ENCODE data around the gene MIPEP.
A peak's percentile ranks its signal among the peaks of the same experiment; 100 is the strongest.
"Not testable (repeated sequence)": the region's sequence is repeated elsewhere in the genome, so short reads cannot be mapped to it uniquely, and the experiment has no call there.

MIPEP gene

DNA sequence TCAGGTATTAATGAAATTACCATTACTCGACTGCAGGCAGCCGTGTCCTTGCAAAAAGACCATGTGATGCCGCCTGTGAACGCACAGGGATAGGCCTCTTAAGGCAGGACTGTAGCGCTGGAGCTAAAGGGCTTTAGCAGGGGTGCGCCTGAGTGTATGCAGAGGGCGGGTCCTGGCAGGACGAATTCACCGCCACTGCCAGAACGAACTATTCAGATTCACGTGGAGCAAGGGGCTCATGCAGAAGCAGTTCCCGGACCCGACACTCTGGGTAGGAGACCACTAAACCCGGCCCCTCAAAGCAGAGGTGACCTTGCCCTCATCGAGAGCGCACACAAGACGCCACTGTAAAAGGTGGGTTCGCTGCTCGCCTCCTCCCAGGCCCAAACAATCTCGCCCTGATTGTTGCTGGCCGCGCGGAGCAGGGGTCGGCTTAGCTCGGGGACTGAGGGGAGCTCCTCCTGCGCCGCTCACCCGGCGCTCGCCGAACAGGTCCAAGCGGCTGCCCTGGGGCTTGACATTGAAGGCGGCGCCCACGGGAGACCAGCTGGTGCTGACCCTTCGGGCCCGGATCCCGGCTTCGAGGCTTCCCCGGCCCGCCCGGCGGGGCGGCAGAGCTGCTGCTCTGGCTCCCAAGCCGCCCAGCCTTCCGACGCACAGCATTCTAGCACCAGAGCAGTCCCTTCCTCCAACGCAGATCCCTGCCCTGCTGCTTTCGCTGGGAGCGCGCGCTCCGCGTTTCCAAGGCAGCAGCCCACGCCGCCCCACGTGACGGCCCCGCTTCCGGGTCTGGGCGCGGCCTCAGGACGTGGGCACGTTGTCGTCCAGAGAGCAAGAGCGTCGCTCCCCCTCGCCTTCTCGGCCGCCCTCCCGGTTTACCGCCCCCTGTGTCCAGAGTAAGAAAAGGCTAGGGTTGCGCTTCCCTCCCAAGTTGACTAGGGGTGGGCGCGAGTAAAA lies at the start of gene MIPEP:
MIPEP (minus strand) TSS at position 743 of the 957 bp plus-strand sequence; CDS start at position 663, 80 bp downstream.
- DNase-seq (ENCODE audit: low spot score) = peak; percentile 99

DNA sequence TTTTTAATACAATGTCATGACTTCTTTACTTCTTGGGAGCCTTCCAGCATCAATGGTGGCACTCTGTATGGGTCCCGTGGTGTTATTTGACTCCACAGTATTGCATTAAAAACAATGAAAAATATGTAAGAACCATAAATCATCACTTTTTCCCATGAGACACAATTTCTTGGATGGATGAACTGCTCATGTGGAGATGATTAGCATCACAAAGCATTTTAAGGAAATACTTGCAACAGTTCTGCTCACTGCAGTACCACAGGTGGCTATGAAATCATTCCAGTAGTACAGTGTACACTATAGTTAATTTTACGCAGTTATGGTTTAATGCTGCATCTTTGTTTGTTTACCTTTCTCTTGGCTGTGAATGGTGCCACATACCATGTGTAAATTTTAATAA lies 45.3 kb upstream of the MIPEP start:
- no peak for DNase-seq (ENCODE audit: low spot score)

DNA sequence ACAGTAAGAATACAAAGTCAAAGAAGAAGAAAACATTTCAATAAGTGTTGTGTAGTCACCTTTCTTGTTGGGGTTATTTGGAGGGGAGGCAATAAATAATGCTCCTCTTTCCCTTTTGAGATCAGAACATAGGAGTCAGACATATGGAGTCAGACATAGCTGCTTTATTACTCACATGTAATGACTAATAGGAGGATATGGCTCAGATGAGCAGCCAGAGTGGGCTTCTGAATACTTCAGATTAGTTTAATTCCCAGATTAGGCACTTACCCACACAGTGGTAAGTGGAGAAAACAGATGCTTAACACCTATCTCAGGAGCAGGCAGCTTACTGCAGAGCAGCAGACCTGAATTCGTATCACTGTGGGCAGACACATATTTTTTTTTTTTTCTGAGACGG lies 39.8 kb upstream of the MIPEP start:
- DNase-seq (ENCODE audit: low spot score) = peak; percentile 44

DNA sequence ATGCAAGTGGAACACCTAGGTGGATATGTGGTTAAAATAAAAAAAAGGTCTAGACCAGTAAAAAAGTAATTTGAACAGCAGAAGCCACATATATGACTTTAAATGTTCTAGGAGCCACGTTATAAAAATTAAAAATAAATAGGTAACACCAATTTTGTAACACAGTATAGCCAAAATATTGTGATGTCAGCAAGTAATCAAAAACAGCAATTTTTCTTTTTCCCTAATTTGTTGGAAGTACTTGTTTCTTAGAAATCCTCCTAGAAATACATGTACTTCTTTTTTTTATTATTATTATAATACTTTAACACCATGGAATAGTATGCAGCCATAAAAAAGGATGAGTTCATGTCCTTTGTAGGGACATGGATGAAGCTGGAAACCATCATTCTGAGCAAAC lies 33.8 kb upstream of the MIPEP start:
- DNase-seq (ENCODE audit: low spot score) = no peak

DNA sequence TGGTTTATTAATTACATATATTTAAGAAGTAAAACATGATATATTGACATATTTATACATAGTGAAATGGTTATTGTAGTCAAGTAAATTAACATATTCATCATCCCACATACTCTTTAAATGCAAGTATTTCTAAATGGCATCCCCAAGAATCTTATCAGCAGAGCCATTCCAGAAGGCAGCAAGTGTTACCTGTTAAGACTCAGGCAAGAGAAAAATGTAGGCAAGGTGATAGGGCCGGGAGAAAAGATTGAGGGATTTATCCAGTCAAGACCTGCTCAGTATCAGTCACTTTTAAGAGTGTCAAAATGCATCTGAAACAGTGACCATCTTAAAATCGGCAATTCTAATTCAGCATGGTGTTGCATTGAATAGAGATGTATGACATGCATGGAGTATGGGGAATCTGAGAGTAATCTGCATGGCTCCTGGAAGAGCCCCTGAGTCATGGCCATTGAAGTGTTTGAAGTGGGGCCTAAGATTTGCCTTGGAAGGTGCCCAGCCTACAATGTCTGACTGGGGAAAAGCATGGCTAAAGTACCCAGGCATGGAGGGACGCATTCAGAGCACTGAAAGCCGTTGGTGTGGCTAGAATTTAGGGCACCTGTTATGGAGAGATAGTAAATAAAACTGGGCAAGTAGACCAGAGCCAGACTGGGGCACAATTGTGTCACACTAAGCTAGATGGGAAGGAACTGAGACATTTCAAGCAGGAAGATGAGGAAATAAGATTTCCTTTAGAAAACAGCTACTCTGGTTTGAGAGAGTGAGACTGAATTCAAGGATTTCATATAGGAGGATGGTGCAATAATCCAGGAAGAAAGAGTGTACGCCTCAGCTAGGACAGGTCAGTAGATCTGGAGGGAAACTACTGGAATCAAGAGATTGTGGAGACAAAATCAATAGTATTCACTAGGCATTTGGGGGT lies 33.1 kb upstream of the MIPEP start:
- no peak for DNase-seq (ENCODE audit: low spot score)

DNA sequence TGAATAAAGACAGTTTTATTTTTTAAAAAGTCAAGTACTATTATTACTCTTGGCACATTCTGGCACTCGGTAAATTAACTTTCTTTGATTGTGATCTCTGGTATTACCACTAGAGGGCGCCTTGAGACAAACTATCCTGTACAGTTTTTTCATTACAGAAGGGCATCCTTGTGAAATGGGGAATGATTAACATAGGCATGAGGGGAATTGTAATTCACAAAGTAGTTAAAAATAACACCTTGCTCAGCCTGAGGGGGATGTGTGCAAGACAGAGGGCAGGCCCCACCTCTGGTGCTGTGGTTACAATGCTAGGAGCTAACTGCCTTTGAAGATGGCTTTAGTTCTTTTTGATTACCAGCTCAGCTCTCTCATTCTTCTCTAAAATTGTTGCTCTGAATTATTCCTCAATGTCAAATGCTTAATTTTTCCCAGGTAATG lies 32.3 kb upstream of the MIPEP start:
- DNase-seq (ENCODE audit: low spot score) = peak; percentile 56

DNA sequence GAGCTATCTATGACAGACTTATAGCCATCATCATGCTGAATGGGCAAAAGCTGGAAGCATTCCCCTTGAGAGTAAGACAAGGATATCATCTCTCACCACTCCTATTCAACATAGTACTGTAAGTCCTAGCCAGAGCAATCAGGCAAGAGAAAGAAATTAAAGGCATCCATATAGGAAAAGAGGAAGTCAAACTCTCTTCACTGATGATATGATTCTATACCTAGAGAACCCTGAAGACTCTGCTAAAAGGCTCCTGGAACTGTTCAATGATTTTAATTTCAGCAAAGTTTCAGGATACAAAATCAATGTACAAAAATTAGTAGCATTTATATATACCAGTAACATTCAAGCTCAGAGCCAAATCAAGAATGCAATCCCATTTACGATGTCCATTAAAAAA lies 29.8 kb upstream of the MIPEP start:
- DNase-seq (ENCODE audit: low spot score) = no peak

DNA sequence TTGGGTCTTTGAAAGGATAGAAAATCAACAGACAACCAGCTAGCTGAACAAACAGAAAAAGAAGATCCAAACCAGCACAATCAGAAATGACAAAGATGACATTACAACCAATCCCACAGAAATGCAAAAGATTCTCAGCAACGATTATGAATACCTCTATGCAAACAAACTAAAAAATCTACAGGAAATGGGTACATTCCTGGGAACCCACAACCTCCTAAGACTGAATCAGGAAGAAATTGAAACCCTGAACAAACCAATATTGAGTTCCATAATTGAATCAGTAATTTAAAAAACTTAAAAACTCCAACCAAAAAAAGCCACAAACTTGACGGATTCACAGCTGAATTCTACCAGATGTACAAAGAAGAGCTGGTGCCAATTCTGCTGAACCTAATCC lies 29.0 kb upstream of the MIPEP start:
- no peak for DNase-seq (ENCODE audit: low spot score)

DNA sequence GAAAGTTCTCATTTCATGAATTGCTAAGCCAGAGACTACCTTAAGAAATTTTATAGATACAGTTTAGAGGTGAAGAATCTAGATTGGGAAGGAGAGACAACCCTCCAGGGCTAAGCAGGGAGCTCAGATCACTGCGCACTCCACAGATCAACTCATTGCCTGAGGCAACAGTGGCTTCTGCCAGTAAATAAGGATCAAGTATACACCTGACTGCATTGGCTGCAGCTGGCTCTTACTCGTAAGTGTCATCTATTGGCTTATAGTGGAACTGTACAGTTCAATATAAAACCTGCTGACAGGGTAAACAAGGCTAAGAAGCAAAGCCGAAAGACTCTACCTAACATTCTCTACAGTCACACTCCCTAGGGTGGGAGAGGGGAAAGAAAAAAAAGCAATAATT lies 26.1 kb upstream of the MIPEP start:
- no peak for DNase-seq (ENCODE audit: low spot score)

DNA sequence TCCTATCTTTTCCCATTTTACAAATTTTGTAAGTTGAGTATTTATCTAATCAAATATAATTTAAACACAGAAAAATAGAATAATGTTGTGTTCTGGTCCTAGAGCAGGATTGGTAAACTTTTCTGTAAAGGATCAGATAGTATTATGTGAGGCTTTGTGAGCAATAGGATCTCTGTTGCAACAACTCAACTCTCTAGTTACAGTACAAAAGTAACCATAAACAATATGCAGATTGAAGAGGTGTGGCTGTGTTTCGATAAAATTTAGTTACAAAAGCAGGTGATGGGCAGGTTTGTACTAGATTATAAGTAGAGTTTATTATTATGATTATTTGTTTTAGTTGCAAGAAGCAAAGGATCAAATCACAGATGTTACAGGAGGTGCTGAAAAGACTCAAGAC lies 23.3 kb upstream of the MIPEP start:
- no peak for DNase-seq (ENCODE audit: low spot score)

DNA sequence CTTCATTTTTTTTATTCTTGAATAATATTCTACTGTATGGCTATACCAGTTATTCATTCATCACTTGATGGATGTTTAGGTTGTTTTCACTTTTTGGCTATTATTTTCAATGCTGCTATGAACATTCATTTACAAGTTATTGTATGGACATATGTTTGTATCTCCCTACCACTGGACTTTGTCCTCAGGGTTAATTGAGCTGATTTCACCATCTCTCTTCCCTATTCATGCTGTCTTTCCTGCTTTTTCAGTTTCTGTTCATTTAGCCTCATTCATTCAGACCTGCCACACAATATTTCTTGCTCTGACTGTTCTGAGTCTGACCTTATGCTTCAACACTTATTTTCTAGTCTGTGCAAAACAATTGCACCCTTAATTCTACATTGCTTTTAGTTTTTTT lies 20.4 kb upstream of the MIPEP start:
- no peak for DNase-seq (ENCODE audit: low spot score)

DNA sequence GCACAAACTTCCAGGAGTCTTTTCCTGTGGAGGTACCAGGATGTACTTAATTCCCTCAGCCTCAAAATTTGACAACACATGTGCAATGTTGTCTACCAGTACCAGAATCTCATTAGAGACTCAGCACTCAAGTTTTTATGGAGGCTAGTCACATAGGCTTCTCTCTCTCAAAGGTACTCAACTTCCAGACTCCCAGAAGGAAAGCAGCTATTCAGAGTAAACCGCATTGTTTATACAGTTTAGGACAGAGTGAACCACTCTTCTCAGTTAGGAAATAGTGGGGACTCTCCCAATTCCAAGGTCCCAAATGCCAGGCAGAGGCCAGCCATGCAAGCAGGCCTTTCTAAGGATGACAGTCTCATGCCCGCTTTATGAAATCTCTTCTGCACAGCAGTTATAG lies 16.6 kb upstream of the MIPEP start:
- DNase-seq (ENCODE audit: low spot score) = no peak

DNA sequence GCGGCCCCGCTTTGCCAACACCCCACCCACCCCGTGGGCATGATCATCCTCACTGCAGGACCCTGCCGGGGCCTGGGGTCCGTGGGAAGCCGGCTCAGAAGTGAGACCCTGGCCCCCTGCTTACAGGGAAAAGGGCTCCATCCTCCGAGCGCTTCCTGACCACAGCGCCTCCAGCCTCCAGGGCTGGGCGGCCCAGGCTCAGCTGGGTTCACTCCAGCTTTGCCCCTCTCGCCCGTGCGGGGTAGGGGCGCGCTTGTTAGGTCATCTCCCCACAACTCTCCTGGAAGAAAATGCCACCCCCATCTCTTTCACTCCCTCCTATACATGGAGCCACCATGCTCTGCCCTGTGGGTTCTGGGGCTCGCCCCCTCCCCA lies 14.7 kb upstream of the MIPEP start:
- DNase-seq (ENCODE audit: low spot score) = no peak

DNA sequence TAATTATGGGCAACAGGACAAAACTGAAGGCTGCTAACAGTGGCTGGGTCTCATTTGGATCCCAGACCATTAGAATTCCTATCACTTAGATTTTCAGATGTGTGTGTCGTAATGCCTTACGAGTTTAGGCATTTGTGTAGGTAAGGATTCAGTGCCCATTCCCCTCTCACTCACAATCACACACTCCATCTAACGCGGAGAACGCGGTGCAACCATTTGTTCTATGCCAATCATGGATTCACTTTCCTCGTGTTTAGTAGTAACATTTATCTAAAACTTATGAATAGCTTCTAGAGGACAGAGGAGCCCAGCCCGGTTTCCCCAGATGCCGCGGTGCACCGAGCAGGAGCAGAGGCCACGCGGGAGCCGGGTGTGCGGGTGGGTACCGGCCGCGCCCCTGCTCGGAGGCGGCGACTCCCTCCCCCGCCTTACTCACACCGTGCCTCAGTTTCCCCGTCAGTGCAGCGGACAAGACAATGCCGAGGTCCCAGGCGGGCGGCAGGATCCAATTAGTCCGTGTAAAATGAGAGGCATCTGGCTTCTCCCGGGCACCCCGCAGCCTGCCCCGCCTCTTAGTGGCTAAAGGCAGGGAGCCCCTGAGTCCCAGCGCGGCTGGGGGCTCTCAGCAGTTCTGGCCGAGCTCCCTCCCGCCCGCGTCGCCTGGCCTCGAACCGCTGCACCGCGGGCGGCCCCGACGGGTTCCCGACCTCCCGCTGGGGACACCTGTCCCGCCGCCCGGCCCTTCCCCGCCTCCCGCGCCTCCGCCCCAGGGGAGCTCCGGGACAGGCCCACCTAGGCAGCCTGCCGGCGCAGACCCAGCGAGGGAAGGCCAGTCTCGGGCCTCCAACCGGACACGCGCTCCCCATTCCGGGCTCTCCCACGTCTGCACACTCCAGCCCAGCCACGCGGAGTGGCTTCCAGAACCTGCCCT lies 14.0 kb upstream of the MIPEP start:
- peak; percentile 25 for DNase-seq (ENCODE audit: low spot score)

DNA sequence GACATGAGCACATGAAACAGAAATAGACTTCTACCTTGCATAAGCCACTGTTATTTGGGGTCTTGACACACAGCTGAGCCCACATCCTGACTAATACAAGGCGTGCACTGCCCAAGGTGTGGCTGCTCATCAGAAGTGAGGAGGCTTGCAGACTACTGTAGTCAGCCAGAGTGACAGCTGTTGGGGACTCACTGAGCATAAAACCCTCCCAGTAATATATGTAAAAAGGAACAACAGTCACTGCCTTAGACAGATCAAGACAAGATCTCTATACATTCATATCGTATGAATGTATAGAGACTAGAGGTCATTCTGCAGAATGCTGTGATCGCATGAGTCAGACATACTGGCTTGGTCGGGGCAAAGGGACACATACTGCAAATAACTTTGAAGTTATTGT lies 12.2 kb upstream of the MIPEP start:
- no peak for DNase-seq (ENCODE audit: low spot score)

DNA sequence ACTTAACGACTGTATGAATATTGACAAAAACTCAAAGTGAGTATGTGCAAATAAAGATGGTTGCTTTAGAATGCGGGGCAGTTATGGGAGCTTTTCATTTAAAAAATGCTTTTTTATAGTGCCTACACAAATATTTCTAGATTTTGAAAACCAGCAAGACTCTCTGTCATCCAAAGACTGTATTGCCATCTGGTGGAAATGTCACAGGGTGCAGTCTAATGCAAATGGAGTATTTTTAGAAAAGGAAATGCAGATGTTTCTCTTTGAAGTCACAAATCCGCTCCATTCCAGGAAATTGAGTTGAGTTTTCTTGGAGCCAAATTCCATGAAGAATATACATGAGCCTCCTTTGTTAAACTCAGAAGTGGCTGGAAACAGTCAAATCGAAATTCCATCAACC lies 10.4 kb upstream of the MIPEP start:
- DNase-seq (ENCODE audit: low spot score) = peak; percentile 34

DNA sequence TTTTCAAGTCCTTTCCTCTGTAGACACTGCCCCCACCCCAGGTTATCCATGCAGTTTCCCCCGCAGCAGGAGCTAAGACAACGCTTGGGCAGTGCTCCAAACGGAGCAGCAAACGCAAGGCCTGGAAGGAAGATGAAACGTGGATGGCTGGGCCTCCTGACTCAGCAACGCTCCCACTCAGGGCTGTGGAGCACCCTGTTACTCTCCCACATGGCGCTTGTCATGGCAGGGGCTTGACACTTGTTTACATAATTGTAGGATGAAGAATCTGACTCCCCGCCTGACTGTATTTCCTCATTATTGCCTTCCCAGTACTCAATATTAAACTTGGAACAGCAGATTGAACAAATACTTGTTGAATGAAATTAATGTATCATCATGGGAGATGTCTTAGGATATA lies 8.9 kb upstream of the MIPEP start:
- DNase-seq (ENCODE audit: low spot score) = peak; percentile 39

DNA sequence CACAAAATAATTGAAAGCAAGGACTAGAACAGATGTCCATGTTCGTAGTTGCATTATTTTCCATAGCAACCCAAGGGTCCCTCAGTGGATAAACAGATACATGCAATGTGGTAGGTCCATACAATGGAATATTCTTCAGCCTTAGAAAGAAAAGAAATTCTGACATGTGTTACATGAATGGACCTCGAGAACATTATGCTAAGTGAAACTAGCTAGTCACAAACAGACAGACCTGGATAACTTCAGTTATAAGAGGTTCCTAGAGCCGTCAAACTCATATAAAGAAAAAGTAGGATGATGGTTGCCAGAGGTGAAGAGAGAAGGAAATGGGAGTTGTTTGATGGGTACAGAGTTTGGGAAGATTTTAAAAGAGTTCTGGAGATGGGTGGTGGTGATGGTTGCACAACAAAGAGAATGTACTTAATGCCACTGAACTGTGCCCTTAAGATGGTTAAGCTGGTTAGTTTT lies 8.3 kb upstream of the MIPEP start, which contains the start of gene C1QTNF9B:
C1QTNF9B (minus strand) TSS at position 51 of the 468 bp plus-strand sequence.
- not testable (repeated sequence) for DNase-seq (ENCODE audit: low spot score)

DNA sequence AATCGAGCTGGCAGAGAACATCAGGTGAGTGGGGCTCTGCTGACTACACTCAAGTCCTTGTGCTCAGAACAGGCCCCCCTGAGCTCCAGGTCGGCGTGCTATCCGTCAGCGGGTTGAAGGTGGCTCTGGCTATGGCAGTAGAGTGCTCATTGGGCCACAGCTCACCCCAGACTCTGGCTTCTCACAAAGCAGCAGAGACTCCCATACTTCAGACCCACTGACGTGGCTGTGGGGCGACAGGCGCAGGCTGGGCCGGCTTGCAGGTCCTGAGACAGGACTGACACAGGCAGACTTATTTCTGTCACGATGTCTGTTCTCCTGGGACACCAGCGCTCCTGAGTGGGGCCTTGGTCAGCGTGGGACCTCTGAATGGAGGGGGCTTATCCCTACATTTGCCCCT lies 5.5 kb upstream of the MIPEP start:
- not testable (repeated sequence) for DNase-seq (ENCODE audit: low spot score)

DNA sequence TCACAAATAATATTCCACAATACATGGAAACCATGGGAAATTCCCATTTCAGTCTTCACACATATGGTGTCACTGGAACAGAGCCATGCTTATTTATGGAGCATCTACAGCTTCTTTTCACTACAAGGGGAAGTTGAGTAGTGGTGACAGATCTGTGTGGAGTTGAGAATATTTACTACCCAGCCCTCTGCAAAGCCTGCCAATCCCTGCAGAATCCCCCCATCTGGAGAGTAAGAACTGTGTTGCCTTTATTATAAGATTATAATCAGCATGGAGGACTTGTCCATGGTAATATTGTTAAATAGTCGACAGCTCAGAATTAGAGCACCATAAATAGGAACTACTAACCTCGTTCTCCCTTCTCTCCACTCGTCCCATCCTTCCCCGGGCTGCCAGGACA lies 4.6 kb upstream of the MIPEP start:
- not testable (repeated sequence) for DNase-seq (ENCODE audit: low spot score)
